ENCODE data around the gene TMED3. TPM values are rescaled to one million over a fixed set of nuclear protein-coding genes. Genes with fewer than 3 reads are reported as not detected.

TMED3 gene
- total and polyA plus RNA-seq, 2 donors (not counting 3 experiments of a cell fraction or from before 2014, with no cell fraction given), result 105 to 322 TPM

DNA sequence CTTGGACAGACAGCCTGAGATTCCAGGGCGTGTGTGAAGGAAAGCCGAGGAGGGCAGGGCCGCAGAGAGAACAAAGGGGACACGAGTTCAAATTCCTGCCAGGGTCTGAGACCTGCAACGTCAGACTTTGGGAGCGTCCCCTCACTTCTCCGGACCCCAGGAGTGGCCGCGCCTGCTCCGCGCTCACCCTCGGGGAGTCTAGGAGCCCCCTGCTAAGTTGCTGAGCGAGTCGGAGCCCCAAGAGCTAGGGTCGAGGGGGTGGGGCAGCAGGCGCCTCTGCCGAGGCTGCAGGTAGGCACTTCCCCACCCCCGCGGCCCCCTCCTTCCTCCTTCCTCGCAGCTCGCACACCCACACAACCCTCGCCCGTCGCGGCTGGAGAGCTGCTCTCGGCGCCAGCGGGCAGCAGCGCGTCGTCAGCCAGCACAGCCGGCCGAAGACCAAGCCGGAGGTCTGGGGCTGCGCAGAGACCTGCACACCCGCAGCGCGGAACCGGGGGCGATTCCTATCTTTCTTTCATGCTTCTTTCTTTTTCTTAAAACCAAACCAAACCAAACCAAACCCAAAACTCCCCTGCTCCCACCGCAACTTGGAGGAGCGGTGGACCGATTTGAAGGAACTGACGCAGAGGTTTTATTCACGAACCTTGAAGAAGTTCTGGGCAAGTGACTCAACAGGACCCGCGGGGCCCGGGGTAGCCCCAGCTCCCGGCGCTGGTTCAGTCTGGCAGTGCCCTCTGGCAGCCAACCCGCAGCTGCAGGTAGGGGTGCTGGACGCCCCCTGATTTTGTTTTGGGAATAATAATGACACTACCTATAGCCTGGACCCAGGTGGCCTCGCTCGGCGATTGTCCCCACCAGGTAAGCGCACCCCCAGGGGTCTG, 28.3 kb upstream of the TMED3 start, which contains the start of gene ANKRD34C:
TSS of gene ANKRD34C (plus strand) at position 352 of the 881 bp plus-strand sequence. CDS start 10,563 bp downstream, outside the sequence.
- Histone ChIP-seq H3K9me3 (replicated peaks; ENCODE audit: control insufficient read depth, insufficient read depth, low read length) (no peaks in the 10 kb centered on the region), H3K9me1 (replicated peaks; ENCODE audit: control insufficient read depth, extremely low read depth, insufficient read depth, low read length) (no peaks in the 10 kb centered on the region), H3K27ac (ENCODE audit: insufficient read depth, low read depth, low read length) (no peak within 1 kb of the TSS), H3K27me3 (ENCODE audit: control insufficient read depth in 2 of 2, insufficient read depth in 2 of 2, low read length in 2 of 2) (peaks cover 16 to 30% of the 10 kb centered on the region in 2 experiments), H3K4me2 (ENCODE audit: insufficient read depth, low read length) (no peak within 1 kb of the TSS), H3K36me3 (ENCODE audit: control insufficient read depth in 2 of 2, extremely low read depth in 1 of 2, insufficient read depth in 2 of 2, low read length in 2 of 2) (no peaks in the 10 kb centered on the region), H3K4me1 (ENCODE audit: control insufficient read depth, extremely low read depth, insufficient read depth, low read length) (no peaks in the 10 kb centered on the region), H2AFZ (ENCODE audit: low read depth, low read length) (no peak within 1 kb of the TSS), H3K4me3 (replicated peaks in 1 of 3; ENCODE audit: insufficient read depth in 1 of 3, low read depth in 1 of 3, low read length in 3 of 3) (no peak within 1 kb of the TSS), H3K79me2 (ENCODE audit: control insufficient read depth, insufficient read depth, low read length) (no peaks in the 10 kb centered on the region), H3K9ac (replicated peaks; ENCODE audit: extremely low read depth, insufficient read depth, low read length) (no peak within 1 kb of the TSS), H4K20me1 (replicated peaks; ENCODE audit: control insufficient read depth, extremely low read depth, insufficient read depth, low read length) (no peaks in the 10 kb centered on the region)
- ChIA-PET CTCF (no interaction called here), POLR2A (no interaction called here)
- DNase-seq (ENCODE audit: low read depth, low spot score) (no peak), FAIRE-seq (no peak)
- dilution Hi-C loops (cut with MboI; ENCODE audit: extremely low pct_ligation_motif_present, low sequenced_read_pairs) (no loop called here), intact Hi-C loops (cut with micrococcal nuclease) (no loop called here)
- TF ChIP-seq EZH2 (IDR thresholded peaks at IDR 0.05; ENCODE audit: borderline replicate concordance, low read depth, low read length, severe bottlenecking) (no peak), MYC (IDR thresholded peaks at IDR 0.05; ENCODE audit: low read depth, low read length) (no peak), POLR2A (IDR thresholded peaks at IDR 0.05; ENCODE audit: low read depth, low read length) (no peak), JUN (IDR thresholded peaks at IDR 0.05; ENCODE audit: borderline replicate concordance, insufficient read depth, insufficient read length, low read depth) (no peak), GATA2 (IDR thresholded peaks at IDR 0.05; ENCODE audit: insufficient read depth, insufficient read length, low read depth, low read length) (no peak), FOS (IDR thresholded peaks at IDR 0.05; ENCODE audit: borderline replicate concordance, insufficient read depth, low read length) (no peak), POLR2AphosphoS5 (IDR thresholded peaks at IDR 0.05; ENCODE audit: insufficient read depth, low read depth, low read length) (no peak)
- TF ChIP-seq, protein P1, sequence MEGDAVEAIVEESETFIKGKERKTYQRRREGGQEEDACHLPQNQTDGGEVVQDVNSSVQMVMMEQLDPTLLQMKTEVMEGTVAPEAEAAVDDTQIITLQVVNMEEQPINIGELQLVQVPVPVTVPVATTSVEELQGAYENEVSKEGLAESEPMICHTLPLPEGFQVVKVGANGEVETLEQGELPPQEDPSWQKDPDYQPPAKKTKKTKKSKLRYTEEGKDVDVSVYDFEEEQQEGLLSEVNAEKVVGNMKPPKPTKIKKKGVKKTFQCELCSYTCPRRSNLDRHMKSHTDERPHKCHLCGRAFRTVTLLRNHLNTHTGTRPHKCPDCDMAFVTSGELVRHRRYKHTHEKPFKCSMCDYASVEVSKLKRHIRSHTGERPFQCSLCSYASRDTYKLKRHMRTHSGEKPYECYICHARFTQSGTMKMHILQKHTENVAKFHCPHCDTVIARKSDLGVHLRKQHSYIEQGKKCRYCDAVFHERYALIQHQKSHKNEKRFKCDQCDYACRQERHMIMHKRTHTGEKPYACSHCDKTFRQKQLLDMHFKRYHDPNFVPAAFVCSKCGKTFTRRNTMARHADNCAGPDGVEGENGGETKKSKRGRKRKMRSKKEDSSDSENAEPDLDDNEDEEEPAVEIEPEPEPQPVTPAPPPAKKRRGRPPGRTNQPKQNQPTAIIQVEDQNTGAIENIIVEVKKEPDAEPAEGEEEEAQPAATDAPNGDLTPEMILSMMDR (IDR thresholded peaks at IDR 0.05; ENCODE audit: extremely low read depth in 1 of 2, insufficient read depth in 1 of 2, low read depth in 1 of 2, low read length in 2 of 2), result no peak
- TF ChIP-seq, protein P2, sequence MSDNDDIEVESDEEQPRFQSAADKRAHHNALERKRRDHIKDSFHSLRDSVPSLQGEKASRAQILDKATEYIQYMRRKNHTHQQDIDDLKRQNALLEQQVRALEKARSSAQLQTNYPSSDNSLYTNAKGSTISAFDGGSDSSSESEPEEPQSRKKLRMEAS (IDR thresholded peaks at IDR 0.05; ENCODE audit: insufficient read depth, insufficient read length), result no peak
- no TSS peak for BruUV-seq (replicated peaks)
